GM21528 (cell line): Measurements from ENCODE around the gene AGBL3.
"Not testable (repeated sequence)": the region's sequence is repeated elsewhere in the genome, so short reads cannot be mapped to it uniquely, and the experiment has no call there.

Experiments
- ATAC-seq: cut with Tn5 transposase; IDR thresholded peaks from one replicate; pipeline ENCODE4 v1.9.1; 2021; ENCODE audit warnings: mild to moderate bottlenecking, moderate library complexity; ENCODE audit not compliant: unreplicated experiment, low FRiP score

AGBL3 gene

GRCh38 chr7:135074096-135074495 lies 87.8 kb downstream of the AGBL3 start:
- no peak for ATAC-seq

GRCh38 chr7:135074531-135074930 lies 88.2 kb downstream of the AGBL3 start:
- ATAC-seq, result no peak

- no peak for ATAC-seq
Observed at GRCh38 chr7:135075716-135076115, 89.4 kb downstream of the AGBL3 start.

GRCh38 chr7:135076882-135077281 lies 90.6 kb downstream of the AGBL3 start:
- no peak for ATAC-seq

GRCh38 chr7:135077642-135078041 lies 91.3 kb downstream of the AGBL3 start:
- ATAC-seq, result no peak

GRCh38 chr7:135078051-135078450 lies 91.7 kb downstream of the AGBL3 start:
- no peak for ATAC-seq

GRCh38 chr7:135079068-135079467 lies 92.8 kb downstream of the AGBL3 start:
- ATAC-seq, result no peak

GRCh38 chr7:135083005-135083404 lies 96.7 kb downstream of the AGBL3 start:
- no peak for ATAC-seq

GRCh38 chr7:135088566-135088965 lies 102.3 kb downstream of the AGBL3 start:
- ATAC-seq, result no peak

GRCh38 chr7:135091717-135092116 lies 105.4 kb downstream of the AGBL3 start:
- ATAC-seq, result no peak

- ATAC-seq, result no peak
Observed at GRCh38 chr7:135094472-135095237, 108.3 kb downstream of the AGBL3 start.

- no peak for ATAC-seq
Observed at GRCh38 chr7:135095450-135095849, 109.1 kb downstream of the AGBL3 start.

- ATAC-seq, result no peak
Observed at GRCh38 chr7:135098391-135098790, 112.1 kb downstream of the AGBL3 start.

- ATAC-seq, result no peak
Observed at GRCh38 chr7:135100856-135101255, 114.5 kb downstream of the AGBL3 start.

- ATAC-seq, result peak; percentile 70
Observed at GRCh38 chr7:135102372-135102771, 116.1 kb downstream of the AGBL3 start.

- no peak for ATAC-seq
Observed at GRCh38 chr7:135109562-135109961, 123.3 kb downstream of the AGBL3 start.

- no peak for ATAC-seq
Observed at GRCh38 chr7:135109976-135110375, 123.7 kb downstream of the AGBL3 start.

GRCh38 chr7:135111379-135111778 lies 125.1 kb downstream of the AGBL3 start:
- ATAC-seq, result no peak

GRCh38 chr7:135114622-135115021 lies 128.3 kb downstream of the AGBL3 start:
- no peak for ATAC-seq

- no peak for ATAC-seq
Observed at GRCh38 chr7:135117096-135117495, 130.8 kb downstream of the AGBL3 start.

- no peak for ATAC-seq
Observed at GRCh38 chr7:135121868-135122267, 135.6 kb downstream of the AGBL3 start.

- ATAC-seq, result not testable (repeated sequence)
Observed at GRCh38 chr7:135124631-135125030, 138.3 kb downstream of the AGBL3 start.

- ATAC-seq, result no peak
Observed at GRCh38 chr7:135128931-135129330, 142.6 kb downstream of the AGBL3 start.
